Central memory CD8-positive, alpha-beta T cell (primary cell): ENCODE data around the gene LRRK1.

Source experiments
- ATAC-seq: fragments of 150-1000 bp; cut with Tn5 transposase; replicated peaks from 2 replicates; pipeline ENCODE4 v1.10.0; 2022; ENCODE audit warnings: mild to moderate bottlenecking, moderate FRiP score, moderate number of reproducible peaks; ENCODE audit not compliant: poor library complexity, severe bottlenecking; ENCODE audit errors: extremely low read depth
- DNase-seq, 2 donors: peaks; one replicate each; pipeline ENCODE4 v3.0.0; 2021; ENCODE audit warnings: low spot score in 2 of 2
- H3K27ac Mint-ChIP-seq: one replicate; pipeline ENCODE4 v1.8.0; 2022; ENCODE audit warnings: low read depth, mild to moderate bottlenecking, moderate library complexity, mixed read lengths
- H3K27me3 Mint-ChIP-seq: one replicate; pipeline ENCODE4 v1.8.0; 2022; ENCODE audit warnings: mixed read lengths
- H3K36me3 Mint-ChIP-seq: one replicate; pipeline ENCODE4 v1.8.0; 2022; ENCODE audit warnings: mild to moderate bottlenecking, moderate library complexity, mixed read lengths; ENCODE audit not compliant: insufficient read depth
- H3K4me1 Mint-ChIP-seq: one replicate; pipeline ENCODE4 v1.8.0; 2022; ENCODE audit warnings: mixed read lengths
- H3K4me3 Mint-ChIP-seq: one replicate; pipeline ENCODE4 v1.8.0; 2022; ENCODE audit warnings: mild to moderate bottlenecking, moderate library complexity, mixed read lengths
- H3K9me3 Mint-ChIP-seq: one replicate; pipeline ENCODE4 v1.8.0; 2022; ENCODE audit warnings: mixed read lengths

Gene LRRK1

GRCh38 chr15:100880897-100881242 is 38.3 kb upstream of the LRRK1 start:
- ATAC-seq (no peak), DNase-seq (no peak)
- H3K9me3 Mint-ChIP-seq, result no peaks in the 10 kb centered on the region
- no peaks in the 10 kb centered on the region for H3K4me1 Mint-ChIP-seq
- peak overlapping the region; percentile 52 for H3K4me3 Mint-ChIP-seq
- H3K27ac Mint-ChIP-seq, result no peak overlapping the region
- peaks cover 87% of the 10 kb centered on the region for H3K27me3 Mint-ChIP-seq
- H3K36me3 Mint-ChIP-seq, result no peaks in the 10 kb centered on the region

- DNase-seq (no peak), ATAC-seq (no peak)
- H3K4me1 Mint-ChIP-seq, result no peaks in the 10 kb centered on the region
- peaks cover 85% of the 10 kb centered on the region for H3K27me3 Mint-ChIP-seq
- no peaks in the 10 kb centered on the region for H3K9me3 Mint-ChIP-seq
- H3K36me3 Mint-ChIP-seq, result no peaks in the 10 kb centered on the region
- H3K27ac Mint-ChIP-seq, result no peak overlapping the region
- no peak overlapping the region for H3K4me3 Mint-ChIP-seq
Observed at GRCh38 chr15:100881573-100882336, 37.4 kb upstream of the LRRK1 start.

- Mint-ChIP-seq H3K36me3 (no peaks in the 10 kb centered on the region), H3K4me3 (no peak overlapping the region), H3K27ac (no peak overlapping the region), H3K27me3 (peaks cover 80% of the 10 kb centered on the region), H3K9me3 (no peaks in the 10 kb centered on the region), H3K4me1 (no peaks in the 10 kb centered on the region)
- ATAC-seq (no peak), DNase-seq (no peak)
Observed at GRCh38 chr15:100885116-100885515, 34.0 kb upstream of the LRRK1 start.

DNA sequence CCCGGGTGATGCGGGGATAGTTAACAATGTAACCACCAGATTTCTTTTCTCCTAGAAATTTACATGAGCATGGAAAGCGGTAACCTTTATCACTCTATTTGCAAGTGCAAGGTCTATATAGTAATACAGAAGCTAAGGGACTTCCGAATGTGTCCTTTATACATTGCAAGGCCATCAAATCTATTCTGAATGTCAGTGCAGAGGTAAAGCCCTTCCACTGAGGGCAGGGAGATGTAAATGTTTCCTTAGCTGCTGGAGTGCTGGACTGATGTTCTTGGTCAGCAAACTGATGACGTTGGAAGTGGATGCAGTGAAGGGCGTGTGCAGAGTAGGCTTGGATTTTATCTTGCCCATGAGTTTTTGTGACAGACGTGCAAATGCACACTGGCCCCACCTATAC is 33.3 kb upstream of the LRRK1 start:
- DNase-seq (no peak), ATAC-seq (no peak)
- H3K4me3 Mint-ChIP-seq, result no peak overlapping the region
- H3K4me1 Mint-ChIP-seq, result no peaks in the 10 kb centered on the region
- no peak overlapping the region for H3K27ac Mint-ChIP-seq
- H3K36me3 Mint-ChIP-seq, result no peaks in the 10 kb centered on the region
- peaks cover 77% of the 10 kb centered on the region for H3K27me3 Mint-ChIP-seq
- H3K9me3 Mint-ChIP-seq, result no peaks in the 10 kb centered on the region

GRCh38 chr15:100887211-100887913 is 31.8 kb upstream of the LRRK1 start:
- H3K9me3 Mint-ChIP-seq, result no peaks in the 10 kb centered on the region
- ATAC-seq, result no peak

DNA sequence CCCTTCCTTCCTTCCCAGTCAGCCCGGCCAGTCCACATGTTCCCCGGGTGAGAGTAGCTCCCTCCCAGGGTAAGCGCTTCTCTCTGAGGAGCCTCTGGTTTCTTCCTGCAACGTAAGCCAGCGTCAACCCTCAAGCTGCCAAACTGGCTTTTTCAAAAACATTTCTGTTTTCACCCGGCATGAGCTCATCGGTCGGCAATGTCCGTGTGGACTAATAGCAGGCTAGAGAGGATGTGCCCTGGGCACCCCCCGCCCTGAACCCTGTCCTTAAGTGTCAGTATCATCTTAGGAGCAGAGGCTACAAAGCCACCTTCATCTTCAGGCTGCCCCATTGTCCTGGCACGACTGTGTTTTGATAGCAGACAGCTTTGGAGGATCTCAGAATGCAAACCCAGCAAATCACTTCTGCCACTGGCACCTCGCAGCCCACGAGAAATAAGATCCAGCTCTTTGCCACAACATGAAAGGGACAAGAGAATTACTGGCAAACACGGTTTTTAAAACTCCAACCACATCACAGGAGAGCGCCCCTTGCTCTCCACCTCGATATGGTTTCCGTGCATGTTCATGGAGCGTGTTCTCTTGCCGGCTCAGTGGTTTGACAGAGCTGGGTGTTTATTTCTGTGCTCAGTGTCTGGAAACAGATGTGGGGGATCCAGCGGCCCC is 29.6 kb upstream of the LRRK1 start:
- Mint-ChIP-seq H3K4me1 (no peaks in the 10 kb centered on the region), H3K27ac (no peak overlapping the region), H3K9me3 (no peaks in the 10 kb centered on the region), H3K4me3 (no peak overlapping the region), H3K36me3 (no peaks in the 10 kb centered on the region), H3K27me3 (peaks cover 75% of the 10 kb centered on the region)
- DNase-seq (no peak), ATAC-seq (no peak)

More at GRCh38 chr15:100887211-100887913, 31.8 kb upstream of the LRRK1 start:
- Mint-ChIP-seq H3K36me3 (no peaks in the 10 kb centered on the region), H3K4me3 (no peak overlapping the region), H3K27ac (no peak overlapping the region), H3K27me3 (peaks cover 75% of the 10 kb centered on the region), H3K4me1 (no peaks in the 10 kb centered on the region)
- no peak for DNase-seq

DNA sequence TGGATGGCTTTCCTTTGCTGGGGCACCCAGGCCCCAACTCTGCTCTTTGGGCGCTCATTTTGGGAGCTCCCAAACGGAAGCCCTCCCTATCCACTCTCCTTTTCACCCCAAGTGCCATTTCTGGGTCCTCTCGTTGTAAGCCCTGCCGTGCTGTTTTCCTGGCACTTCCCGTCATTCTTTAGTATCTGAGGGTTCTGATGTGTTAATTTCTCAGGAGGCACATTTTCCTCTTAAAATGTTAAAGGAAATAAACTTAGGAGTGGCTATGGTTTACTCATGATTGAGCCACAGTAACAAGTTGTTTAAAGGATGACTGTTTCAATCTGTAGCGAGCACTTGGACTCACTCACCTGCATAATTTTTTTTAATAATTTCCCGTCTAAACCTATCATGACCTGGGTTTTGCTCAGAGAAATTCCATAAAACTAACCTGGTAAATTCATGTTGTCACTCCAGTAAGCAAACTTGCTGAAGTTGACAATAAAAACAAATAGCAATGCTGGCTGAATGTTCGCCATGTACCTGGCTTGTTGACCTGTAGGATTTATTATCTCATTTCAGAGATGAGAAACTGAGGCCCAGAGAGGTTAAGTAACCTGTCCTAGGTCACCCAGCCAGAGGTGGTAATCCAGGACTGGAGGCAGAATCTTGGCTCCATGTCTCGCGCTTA is 29.0 kb upstream of the LRRK1 start:
- Mint-ChIP-seq H3K27ac (no peak overlapping the region), H3K36me3 (no peaks in the 10 kb centered on the region), H3K27me3 (peaks cover 75% of the 10 kb centered on the region), H3K4me1 (no peaks in the 10 kb centered on the region), H3K9me3 (no peaks in the 10 kb centered on the region), H3K4me3 (no peak overlapping the region)
- ATAC-seq (no peak), DNase-seq (no peak)

GRCh38 chr15:100890850-100891249 is 28.3 kb upstream of the LRRK1 start:
- H3K4me3 Mint-ChIP-seq, result no peak overlapping the region
- ATAC-seq (no peak), DNase-seq (no peak)
- H3K4me1 Mint-ChIP-seq, result no peaks in the 10 kb centered on the region
- H3K36me3 Mint-ChIP-seq, result no peaks in the 10 kb centered on the region
- no peaks in the 10 kb centered on the region for H3K9me3 Mint-ChIP-seq
- H3K27me3 Mint-ChIP-seq, result peaks cover 75% of the 10 kb centered on the region
- H3K27ac Mint-ChIP-seq, result no peak overlapping the region

- DNase-seq (no peak), ATAC-seq (no peak)
- H3K4me1 Mint-ChIP-seq, result no peaks in the 10 kb centered on the region
- H3K4me3 Mint-ChIP-seq, result no peak overlapping the region
- no peak overlapping the region for H3K27ac Mint-ChIP-seq
- peaks cover 73% of the 10 kb centered on the region for H3K27me3 Mint-ChIP-seq
- no peaks in the 10 kb centered on the region for H3K9me3 Mint-ChIP-seq
- no peaks in the 10 kb centered on the region for H3K36me3 Mint-ChIP-seq
Observed at GRCh38 chr15:100891307-100892012, 27.7 kb upstream of the LRRK1 start.

DNA sequence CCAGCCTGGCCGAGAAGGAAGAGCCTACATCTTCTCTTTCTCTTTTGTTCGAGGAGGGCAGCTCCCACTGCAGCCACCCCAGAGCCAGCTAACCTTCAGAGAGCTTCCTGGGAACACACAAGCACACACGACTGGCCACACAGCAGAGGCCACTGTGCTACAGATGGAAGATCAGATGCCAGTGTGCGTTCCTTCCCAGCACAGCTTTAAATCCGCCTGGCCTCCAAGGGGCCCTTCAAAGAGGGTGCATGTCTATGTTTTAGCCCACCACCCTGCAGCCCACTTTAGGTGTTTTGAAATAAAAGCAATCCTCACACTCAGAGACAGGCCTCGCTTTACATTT is 27.2 kb upstream of the LRRK1 start:
- H3K9me3 Mint-ChIP-seq, result no peaks in the 10 kb centered on the region
- peaks cover 73% of the 10 kb centered on the region for H3K27me3 Mint-ChIP-seq
- H3K4me3 Mint-ChIP-seq, result no peak overlapping the region
- ATAC-seq, result no peak
- H3K4me1 Mint-ChIP-seq, result no peaks in the 10 kb centered on the region
- no peak for DNase-seq
- H3K27ac Mint-ChIP-seq, result no peak overlapping the region
- peaks cover 1% of the 10 kb centered on the region for H3K36me3 Mint-ChIP-seq

GRCh38 chr15:100893261-100893963 is 25.7 kb upstream of the LRRK1 start:
- H3K4me1 Mint-ChIP-seq, result no peaks in the 10 kb centered on the region
- DNase-seq (no peak), ATAC-seq (no peak)
- no peak overlapping the region for H3K27ac Mint-ChIP-seq
- no peak overlapping the region for H3K4me3 Mint-ChIP-seq
- peaks cover 3% of the 10 kb centered on the region for H3K36me3 Mint-ChIP-seq
- H3K9me3 Mint-ChIP-seq, result no peaks in the 10 kb centered on the region
- peaks cover 73% of the 10 kb centered on the region for H3K27me3 Mint-ChIP-seq

GRCh38 chr15:100893964-100894295 is 25.2 kb upstream of the LRRK1 start:
- ATAC-seq, result no peak
- Mint-ChIP-seq H3K36me3 (peaks cover 3% of the 10 kb centered on the region), H3K9me3 (no peaks in the 10 kb centered on the region)

More at GRCh38 chr15:100893964-100894295, 25.2 kb upstream of the LRRK1 start:
- H3K27me3 Mint-ChIP-seq, result peaks cover 75% of the 10 kb centered on the region
- no peak overlapping the region for H3K4me3 Mint-ChIP-seq
- H3K27ac Mint-ChIP-seq, result no peak overlapping the region
- DNase-seq, result no peak
- no peaks in the 10 kb centered on the region for H3K4me1 Mint-ChIP-seq
